ENCODE data around the gene CFAP410.

DNA sequence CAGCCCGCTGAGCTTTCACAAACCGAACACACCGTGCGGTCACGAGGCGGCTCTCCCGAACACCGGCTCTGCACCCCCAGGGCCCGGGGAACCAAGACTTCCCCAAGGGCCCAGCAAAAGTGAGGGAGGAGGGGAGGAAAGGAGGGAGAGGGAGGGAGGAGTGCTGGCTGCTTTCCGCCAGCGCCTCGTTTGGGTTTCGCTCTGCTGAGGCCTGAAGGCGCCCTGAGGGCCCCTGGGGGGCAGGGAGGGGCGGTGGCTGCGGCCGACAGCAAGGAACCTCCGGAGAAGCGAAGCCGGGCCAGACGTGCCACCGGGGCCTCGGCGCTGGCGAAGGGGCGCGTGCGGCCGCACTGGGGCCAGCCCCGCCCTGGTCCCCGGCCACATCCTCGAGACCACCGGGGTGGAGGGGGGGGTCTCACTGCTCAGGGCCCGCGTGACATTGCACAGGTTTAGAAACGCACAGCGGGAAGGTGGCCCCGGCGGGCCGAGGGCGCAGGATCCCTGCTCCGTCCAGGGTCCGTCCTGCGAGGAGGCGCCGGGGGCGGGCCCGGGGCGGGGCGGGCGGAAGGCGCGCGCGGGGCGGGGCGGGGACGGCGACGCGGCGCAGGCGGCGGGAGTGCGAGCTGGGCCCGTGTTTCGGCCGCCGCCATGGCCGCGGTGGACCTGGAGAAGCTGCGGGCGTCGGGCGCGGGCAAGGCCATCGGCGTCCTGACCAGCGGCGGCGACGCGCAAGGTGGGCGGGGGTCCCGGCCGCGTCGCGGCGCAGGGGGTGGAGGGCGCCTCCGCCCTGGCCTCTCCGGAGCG lies 39.5 kb downstream of the CFAP410 start, which contains the start of gene PFKL:
- TF ChIP-seq, protein P1, sequence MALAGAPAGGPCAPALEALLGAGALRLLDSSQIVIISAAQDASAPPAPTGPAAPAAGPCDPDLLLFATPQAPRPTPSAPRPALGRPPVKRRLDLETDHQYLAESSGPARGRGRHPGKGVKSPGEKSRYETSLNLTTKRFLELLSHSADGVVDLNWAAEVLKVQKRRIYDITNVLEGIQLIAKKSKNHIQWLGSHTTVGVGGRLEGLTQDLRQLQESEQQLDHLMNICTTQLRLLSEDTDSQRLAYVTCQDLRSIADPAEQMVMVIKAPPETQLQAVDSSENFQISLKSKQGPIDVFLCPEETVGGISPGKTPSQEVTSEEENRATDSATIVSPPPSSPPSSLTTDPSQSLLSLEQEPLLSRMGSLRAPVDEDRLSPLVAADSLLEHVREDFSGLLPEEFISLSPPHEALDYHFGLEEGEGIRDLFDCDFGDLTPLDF (CRISPR knock-in tag; IDR thresholded peaks at IDR 0.05), result no peak
- no peak for TF ChIP-seq NR2F1 (CRISPR knock-in tag; IDR thresholded peaks at IDR 0.05)
